Prostate gland (tissue), 2 donors: ENCODE measurements around the gene CHML.

Source experiments
- CTCF ChIP-seq, 4 experiments: fragments of 200-600 bp in 2 of 4; fragments of 450-650 bp in 2 of 4; sonication (generic) in 2 of 4; IDR thresholded peaks; 1 replicate in 3 of 4; 2 replicates in 1 of 4; pipeline ENCODE4 v1.5.1; 2016 to 2019; ENCODE audit warnings: antibody characterized with exemption in 4 of 4, mild to moderate bottlenecking in 2 of 4, moderate library complexity in 2 of 4
- POLR2A ChIP-seq: fragments of 450-650 bp; IDR thresholded peaks from one replicate; pipeline ENCODE4 v1.6.1; 2016; ENCODE audit warnings: antibody characterized with exemption, mild to moderate bottlenecking

GRCh38 chr1:241611063-241611462, 29.1 kb downstream of the CHML start:
- TF ChIP-seq CTCF (IDR thresholded peaks at IDR 0.05) (peak in 3 of 4 experiments; percentile 59 to 73 (median 66)), POLR2A (no peak)
